Common myeloid progenitor, CD34-positive (primary cell): ENCODE measurements around the gene KSR2.

Source experiments
- CTCF ChIA-PET: fragments of 350-600 bp; sonication (Branson Sonifier 250); formaldehyde crosslinking; loops from one replicate; lab custom pipeline; 2021; ENCODE audit warnings: antibody characterized with exemption; lab: Charles Lee
- POLR2A ChIA-PET: fragments of 350-600 bp; sonication (Branson Sonifier 250); formaldehyde crosslinking; loops from one replicate; lab custom pipeline; 2021; ENCODE audit warnings: antibody characterized with exemption; lab: Charles Lee
- DNase-seq, 3 donors: peaks; one replicate each; pipeline versions ENCODE4 v3.0.0 to v3.0.0-alpha.2; 2013
- H3K27ac ChIP-seq, 2 experiments: 1 replicate in 1 of 2; 2 replicates in 1 of 2; pipeline ENCODE4 v1.7.0; 2013; ENCODE audit warnings: inconsistent platforms in 2 of 2, low read length in 2 of 2, mild to moderate bottlenecking in 2 of 2, low read depth in 1 of 2, moderate library complexity in 1 of 2; ENCODE audit not compliant: severe bottlenecking in 2 of 2, insufficient read depth in 1 of 2, poor library complexity in 1 of 2
- H3K27me3 ChIP-seq, 5 experiments: replicated peaks in 2 of 5; 1 replicate in 3 of 5; 2 replicates in 2 of 5; pipeline versions ENCODE4 v1.6.1 to v1.7.0; 2013; ENCODE audit warnings: low read length in 4 of 5, mild to moderate bottlenecking in 2 of 5, moderate library complexity in 2 of 5, inconsistent platforms in 1 of 5; ENCODE audit not compliant: insufficient read depth in 5 of 5, control insufficient read depth in 4 of 5
- H3K36me3 ChIP-seq, 4 experiments: 1 replicate in 2 of 4; 2 replicates in 2 of 4; pipeline versions ENCODE4 v1.6.1 to v1.7.0; 2013; ENCODE audit warnings: low read length in 3 of 4, control low read depth in 1 of 4, mild to moderate bottlenecking in 1 of 4; ENCODE audit not compliant: control insufficient read depth in 4 of 4, insufficient read depth in 4 of 4
- H3K4me1 ChIP-seq, 4 experiments: 1 replicate in 3 of 4; 2 replicates in 1 of 4; pipeline versions ENCODE4 v1.6.1 to v1.7.1; 2013; ENCODE audit warnings: low read length in 3 of 4, mild to moderate bottlenecking in 3 of 4, control low read depth in 1 of 4, inconsistent platforms in 1 of 4, moderate library complexity in 1 of 4; ENCODE audit not compliant: control insufficient read depth in 4 of 4, insufficient read depth in 4 of 4; ENCODE audit errors: control extremely low read depth in 1 of 4
- H3K4me3 ChIP-seq, 7 experiments: 1 replicate in 4 of 7; 2 replicates in 3 of 7; pipeline versions ENCODE4 v1.5.1 to v1.7.0; 2013; ENCODE audit warnings: mild to moderate bottlenecking in 7 of 7, low read length in 6 of 7, moderate library complexity in 6 of 7, inconsistent platforms in 2 of 7, low read depth in 2 of 7, control low read depth in 1 of 7; ENCODE audit not compliant: insufficient read depth in 4 of 7, control insufficient read depth in 1 of 7; ENCODE audit errors: extremely low read depth in 1 of 7
- H3K9me3 ChIP-seq, 5 experiments: 1 replicate in 4 of 5; 2 replicates in 1 of 5; pipeline versions ENCODE4 v1.6.1 to v1.7.1; 2013; ENCODE audit warnings: low read length in 4 of 5, mild to moderate bottlenecking in 2 of 5, inconsistent platforms in 1 of 5, low read depth in 1 of 5, moderate library complexity in 1 of 5; ENCODE audit not compliant: control insufficient read depth in 4 of 5, insufficient read depth in 2 of 5; ENCODE audit errors: control extremely low read depth in 1 of 5
- WGBS: methylation state at CpG from one replicate; pipeline ENCODE4 v1.1.5; 2013; ENCODE audit not compliant: insufficient coverage; 5-methylcytosine and 5-hydroxymethylcytosine counted together

KSR2 gene

DNA sequence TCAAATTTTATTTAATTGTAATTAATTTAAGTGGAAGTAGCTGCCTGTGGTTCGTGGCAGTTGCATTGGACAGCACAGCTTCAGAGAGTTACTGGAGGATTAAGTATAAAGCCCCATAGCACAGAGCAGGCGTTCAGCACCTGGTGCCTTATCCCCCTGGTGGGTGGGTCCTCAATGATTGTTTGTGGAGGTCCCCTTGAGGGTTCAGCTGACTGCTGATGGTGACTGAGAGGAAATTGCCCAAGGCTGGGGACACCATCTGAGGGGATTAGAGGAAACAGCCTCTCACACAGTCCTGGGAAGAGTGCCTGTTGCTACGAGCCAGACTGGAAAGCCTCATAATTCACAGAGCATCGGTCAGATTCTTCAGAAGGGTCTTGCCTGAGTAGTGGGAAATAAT lies 524.0 kb downstream of the KSR2 start:
- CTCF ChIA-PET = no interaction called here
- H3K27ac ChIP-seq = no peak overlapping the region
- H3K4me3 ChIP-seq = no peak overlapping the region
- 42% methylated on average over 3 of the region's 4 CpGs for WGBS
- POLR2A ChIA-PET = no interaction called here
- no peaks in the 10 kb centered on the region for H3K36me3 ChIP-seq
- H3K4me1 ChIP-seq = no peaks in the 10 kb centered on the region
- no peak for DNase-seq
- no peaks in the 10 kb centered on the region for H3K9me3 ChIP-seq
- H3K27me3 ChIP-seq = peaks cover 0 to 2% (median 0%) of the 10 kb centered on the region in 5 experiments

DNA sequence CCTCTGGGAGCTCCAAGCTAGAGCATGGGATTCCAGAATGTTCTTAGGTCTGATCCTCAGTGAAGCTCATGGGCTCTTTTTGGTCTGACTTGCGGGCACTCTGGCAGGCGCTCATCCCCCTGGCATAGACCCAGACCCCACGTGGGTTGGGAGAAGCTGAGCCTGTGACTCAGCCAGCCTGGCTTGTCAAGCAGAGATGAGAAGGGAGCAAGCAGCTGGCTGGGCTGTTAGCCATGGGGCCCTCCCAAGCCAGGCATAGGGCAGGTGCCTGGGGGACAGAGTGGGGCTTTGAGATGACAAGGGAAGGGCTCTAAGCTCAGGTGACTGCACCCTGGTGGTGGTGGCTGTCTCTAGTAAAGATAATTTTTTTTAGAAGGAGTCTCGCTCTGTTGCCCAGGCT lies 527.0 kb downstream of the KSR2 start:
- CTCF ChIA-PET = no interaction called here
- Histone ChIP-seq H3K36me3 (no peaks in the 10 kb centered on the region), H3K9me3 (no peaks in the 10 kb centered on the region), H3K27me3 (peaks cover 0 to 4% (median 0%) of the 10 kb centered on the region in 5 experiments), H3K4me1 (no peaks in the 10 kb centered on the region), H3K4me3 (no peak overlapping the region), H3K27ac (no peak overlapping the region)
- 81% methylated on average over 4 of the region's 4 CpGs for WGBS
- POLR2A ChIA-PET = no interaction called here
- no peak for DNase-seq

DNA sequence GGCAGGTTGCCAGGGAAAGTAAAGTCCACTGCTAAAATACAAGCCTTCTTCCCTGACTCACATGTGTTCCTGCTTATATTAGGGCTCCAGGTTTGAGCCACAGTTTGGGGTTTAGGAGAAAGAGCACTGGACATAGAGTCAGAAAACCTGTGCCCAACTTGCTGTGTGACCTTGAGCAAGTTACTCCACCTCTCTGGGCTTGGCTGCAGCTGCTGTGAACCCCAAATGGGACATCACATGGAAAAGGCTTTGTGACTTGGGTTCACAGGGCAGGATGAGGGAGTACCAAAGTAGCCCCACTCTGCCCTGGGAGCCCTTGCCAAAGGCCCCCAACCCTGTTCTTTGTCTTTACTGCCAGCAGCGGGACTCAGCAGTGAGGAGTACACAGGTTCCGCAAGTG lies 528.4 kb downstream of the KSR2 start:
- Histone ChIP-seq H3K36me3 (no peaks in the 10 kb centered on the region), H3K27me3 (peaks cover 0 to 4% (median 0%) of the 10 kb centered on the region in 5 experiments), H3K4me3 (no peak overlapping the region), H3K27ac (no peak overlapping the region), H3K4me1 (no peaks in the 10 kb centered on the region), H3K9me3 (no peaks in the 10 kb centered on the region)
- CTCF ChIA-PET = no interaction called here
- DNase-seq = no peak
- POLR2A ChIA-PET = no interaction called here
- WGBS = 93% methylated on average over 2 of the region's 2 CpGs

DNA sequence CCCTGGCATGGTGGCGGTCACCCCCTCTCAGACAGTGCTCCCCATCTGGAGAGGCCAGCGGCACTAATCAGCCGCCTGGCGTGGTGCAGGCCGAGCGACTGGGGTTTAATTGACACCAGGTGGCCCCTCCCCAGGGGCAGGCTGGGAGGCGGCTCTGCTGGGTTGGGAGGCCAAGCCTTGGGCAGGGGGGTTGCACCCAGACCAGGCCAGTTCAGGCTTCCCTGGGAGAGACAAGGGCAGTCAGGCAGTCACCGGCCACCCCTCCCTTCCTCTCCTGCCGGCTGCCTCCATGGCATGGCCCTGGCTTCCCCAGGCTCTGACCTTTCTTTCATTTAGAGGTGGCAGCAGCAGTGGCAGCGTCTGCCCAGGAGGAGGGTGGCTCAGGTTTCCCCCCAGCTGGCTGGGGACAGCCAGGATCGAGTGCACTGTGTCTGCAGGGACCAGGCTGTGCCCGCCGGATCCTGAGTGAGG lies 529.2 kb downstream of the KSR2 start:
- no peak overlapping the region for H3K27ac ChIP-seq
- POLR2A ChIA-PET = no interaction called here
- no peak overlapping the region for H3K4me3 ChIP-seq
- CTCF ChIA-PET = no interaction called here
- no peak for DNase-seq
- no peaks in the 10 kb centered on the region for H3K4me1 ChIP-seq
- no peaks in the 10 kb centered on the region for H3K36me3 ChIP-seq
- no peaks in the 10 kb centered on the region for H3K9me3 ChIP-seq
- 81% methylated on average over 5 of the region's 13 CpGs for WGBS
- peaks cover 0 to 4% (median 0%) of the 10 kb centered on the region in 5 experiments for H3K27me3 ChIP-seq

DNA sequence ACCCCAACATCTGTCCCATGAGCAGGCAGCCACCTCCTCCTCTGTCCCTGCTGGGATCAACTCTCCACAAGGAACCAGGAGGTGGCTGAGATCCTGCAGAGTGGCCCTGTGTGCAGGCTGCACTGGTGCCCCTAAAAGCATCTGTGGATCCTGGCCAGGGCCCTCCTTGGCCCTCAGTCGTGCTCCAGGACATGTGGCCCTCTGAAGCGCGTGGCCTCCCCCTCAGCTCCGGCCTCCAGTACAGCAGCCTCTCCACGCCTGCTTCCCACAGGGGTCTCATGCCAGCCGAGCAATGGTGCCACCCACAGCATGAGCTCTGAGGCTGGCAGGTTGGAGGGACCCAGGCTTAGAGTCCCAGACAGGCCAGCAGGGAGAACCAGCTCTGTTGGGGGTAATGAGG lies 530.0 kb downstream of the KSR2 start:
- Histone ChIP-seq H3K36me3 (no peaks in the 10 kb centered on the region), H3K9me3 (no peaks in the 10 kb centered on the region), H3K4me3 (no peak overlapping the region), H3K27me3 (peaks cover 0 to 4% (median 0%) of the 10 kb centered on the region in 5 experiments), H3K27ac (no peak overlapping the region), H3K4me1 (no peaks in the 10 kb centered on the region)
- CTCF ChIA-PET = no interaction called here
- POLR2A ChIA-PET = no interaction called here
- DNase-seq = no peak
- WGBS = 88% methylated on average over 6 of the region's 6 CpGs

DNA sequence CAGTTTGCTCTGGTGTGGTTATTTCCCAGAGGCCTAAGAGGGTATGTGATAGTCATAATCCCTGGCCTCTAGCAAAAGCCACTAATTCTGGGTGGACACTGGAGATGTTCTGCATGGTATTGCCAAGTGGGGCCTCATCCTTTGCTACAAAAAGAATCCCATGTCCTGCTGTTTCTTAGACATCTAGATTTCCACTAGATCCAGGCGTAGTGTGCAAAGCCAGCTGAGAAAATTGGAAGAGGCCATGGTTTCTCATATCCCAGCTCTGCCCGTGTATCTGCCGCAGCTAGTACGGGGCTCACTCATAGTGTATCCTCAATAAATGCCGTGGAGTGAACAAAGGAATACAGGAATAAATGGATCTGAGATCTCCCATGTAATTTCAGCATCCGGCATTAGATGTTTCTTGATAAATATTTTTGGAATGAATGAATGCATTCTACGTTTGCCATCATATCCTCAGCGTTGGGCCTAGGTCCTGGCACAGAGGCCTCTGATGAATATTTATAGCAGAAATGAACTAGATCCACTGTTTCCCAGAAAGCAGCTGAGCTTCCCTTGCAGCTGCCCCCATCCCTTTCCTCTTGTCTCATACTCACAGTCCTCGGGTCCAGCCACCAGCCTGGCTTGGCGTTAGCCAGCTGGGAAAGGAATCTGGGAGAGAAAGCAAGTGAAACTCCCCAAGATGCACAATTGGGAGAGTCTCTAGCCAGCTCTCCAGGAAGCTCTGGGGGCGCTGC lies 531.1 kb downstream of the KSR2 start:
- ChIA-PET CTCF (no interaction called here), POLR2A (no interaction called here)
- Histone ChIP-seq H3K27ac (no peak overlapping the region), H3K27me3 (peaks cover 0 to 4% (median 0%) of the 10 kb centered on the region in 5 experiments), H3K9me3 (no peaks in the 10 kb centered on the region), H3K4me1 (no peaks in the 10 kb centered on the region), H3K4me3 (no peak overlapping the region), H3K36me3 (no peaks in the 10 kb centered on the region)
- no peak for DNase-seq
- 88% methylated on average over 9 of the region's 11 CpGs for WGBS

DNA sequence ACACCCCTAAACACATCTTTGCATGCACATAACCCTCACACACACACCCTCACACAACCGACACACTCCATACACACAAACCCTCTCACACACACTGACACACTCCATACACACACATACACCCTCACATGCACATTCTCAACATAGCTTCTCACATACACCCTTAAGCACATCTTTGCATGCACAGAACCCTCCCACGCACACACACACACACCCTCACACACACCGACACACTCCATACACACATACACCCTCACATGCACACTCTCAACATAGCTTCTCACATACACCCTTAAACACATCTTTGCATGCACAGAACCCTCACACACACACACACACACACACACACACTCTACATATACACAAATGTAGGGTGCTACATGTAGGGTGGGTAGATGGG lies 534.9 kb downstream of the KSR2 start:
- Histone ChIP-seq H3K36me3 (no peaks in the 10 kb centered on the region), H3K9me3 (peaks cover 0 to 1% (median 0%) of the 10 kb centered on the region in 5 experiments), H3K27me3 (peaks cover 0 to 1% (median 0%) of the 10 kb centered on the region in 5 experiments), H3K4me3 (no peak overlapping the region), H3K4me1 (no peaks in the 10 kb centered on the region), H3K27ac (no peak overlapping the region)
- CTCF ChIA-PET = no interaction called here
- POLR2A ChIA-PET = no interaction called here
- 100% methylated on average over 2 of the region's 3 CpGs for WGBS
- no peak for DNase-seq
